Stomach (tissue), 9 donors: ENCODE results near the gene RECQL5. TPM values are rescaled to one million over a fixed set of nuclear protein-coding genes. Genes with fewer than 3 reads are reported as not detected.

Experiments used
- DNase-seq, 2 donors: peaks; one replicate each; pipeline versions ENCODE4 v3.0.0 to v3.0.0-alpha.2; 2013 to 2019
- H3K27ac ChIP-seq, 5 donors: fragments of 200-600 bp in 4 of 5; sonication (generic) in 4 of 5; one replicate each; pipeline ENCODE4 v1.5.1; 2013 to 2019; ENCODE audit warnings: mild to moderate bottlenecking in 1 of 5, moderate library complexity in 1 of 5
- H3K27me3 ChIP-seq, 3 donors: fragments of 200-600 bp; sonication (generic); one replicate each; pipeline ENCODE4 v1.5.1; 2017 to 2019; ENCODE audit warnings: mixed run types in 1 of 3
- H3K36me3 ChIP-seq, 4 donors: fragments of 200-600 bp; sonication (generic); 1 replicate in 3 of 4; 2 replicates in 1 of 4; pipeline ENCODE4 v1.5.1; 2016 to 2019
- H3K4me1 ChIP-seq, 4 donors: fragments of 200-600 bp; sonication (generic); one replicate each; pipeline ENCODE4 v1.5.1; 2016 to 2019
- H3K4me3 ChIP-seq, 4 donors: fragments of 200-600 bp; sonication (generic) in 3 of 4; one replicate each; pipeline ENCODE4 v1.5.1; 2016 to 2019; ENCODE audit warnings: mild to moderate bottlenecking in 1 of 4
- H3K9me3 ChIP-seq, 4 donors: fragments of 200-600 bp; sonication (generic); one replicate each; pipeline ENCODE4 v1.5.1; 2016 to 2019
- CTCF ChIP-seq, 7 experiments: fragments of 450-650 bp in 4 of 7; fragments of 200-600 bp in 3 of 7; sonication (generic) in 3 of 7; IDR thresholded peaks; one replicate each; pipeline ENCODE4 v1.5.1; 2016 to 2019; ENCODE audit warnings: antibody characterized with exemption in 7 of 7, control low read depth in 2 of 7, mild to moderate bottlenecking in 1 of 7
- EP300 ChIP-seq: sonication (generic); formaldehyde crosslinking; IDR thresholded peaks from one replicate; pipeline ENCODE4 v1.6.1; 2017; ENCODE audit warnings: antibody characterized with exemption
- POLR2A ChIP-seq, 4 donors: fragments of 450-650 bp; IDR thresholded peaks; one replicate each; pipeline ENCODE4 v1.6.1; 2016; ENCODE audit warnings: antibody characterized with exemption in 4 of 4, control low read depth in 2 of 4, mild to moderate bottlenecking in 1 of 4, moderate library complexity in 1 of 4
- POLR2AphosphoS5 ChIP-seq, 3 donors: sonication (generic); formaldehyde crosslinking; IDR thresholded peaks; one replicate each; pipeline ENCODE4 v1.6.1; 2016; ENCODE audit warnings: antibody characterized with exemption in 3 of 3
- WGBS, 5 donors: extraction: QIAGEN DNeasy Blood & Tissue Kit in 3 of 5; methylation state at CpG; one replicate each; pipeline versions ENCODE4 v1.1.5 to v1.1.7; 2013 to 2018; 5-methylcytosine and 5-hydroxymethylcytosine counted together
- intact Hi-C: fragments of 100-400 bp; cut with DNase I; formaldehyde crosslinking; loops from one replicate; pipeline ENCODE4 v1.15.1; 2023; ENCODE audit warnings: low total_unique reads
- polyA plus RNA-seq, 3 donors: library from polyadenylated mRNA; stranded (reverse); fragments of 200-250 nt; gene quantifications; one replicate each; pipeline ENCODE4 v1.2.3, GENCODE V29; 2013
- total RNA-seq, 5 donors: library from RNA; depleted of rRNA; stranded (reverse); fragments of >200 nt; gene quantifications; one replicate each; pipeline versions ENCODE4 v1.1.0 to v1.2.3, GENCODE V29; 2014 to 2016
- donor health status: healthy with polysubstance abuse.
- donor health status: Bipolar disorder and iron deficiency.
- donor health status: healthy.

The RECQL5 gene
- total and polyA plus RNA-seq, 8 donors = 21.4 to 229 (median 48.7) TPM

GRCh38 chr17:75590849-75591721 lies 75.9 kb downstream of the RECQL5 start:
- H3K27ac ChIP-seq = no peak overlapping the region
- no peak overlapping the region for H3K4me3 ChIP-seq
- intact Hi-C loops = loop anchor here (10.0 kb wide), 1 partner anchor 166 kb away; no protein-coding TSS in a partner anchor
- 79 to 91% (median 85%) methylated on average over 10 to 12 of the region's 12 CpGs for WGBS, 5 donors
- no peaks in the 10 kb centered on the region for H3K9me3 ChIP-seq
- H3K4me1 ChIP-seq = peaks cover 24 to 40% (median 32%) of the 10 kb centered on the region in 4 donors
- H3K36me3 ChIP-seq = peaks cover 0 to 7% (median 4%) of the 10 kb centered on the region in 4 donors
- TF ChIP-seq POLR2AphosphoS5 (IDR thresholded peaks at IDR 0.05) (no peak), EP300 (no peak), POLR2A (IDR thresholded peaks at IDR 0.05) (no peak), CTCF (IDR thresholded peaks at IDR 0.05) (no peak)
- no peaks in the 10 kb centered on the region for H3K27me3 ChIP-seq
- DNase-seq = peak in 1 of 2 donors; percentile 12

GRCh38 chr17:75590314-75590761 lies 76.6 kb downstream of the RECQL5 start:
- Histone ChIP-seq H3K9me3 (no peaks in the 10 kb centered on the region), H3K27ac (peak overlapping the region in 2 of 5 donors; percentile 65 to 94), H3K4me3 (peak overlapping the region in 1 of 4 donors; percentile 63), H3K4me1 (peaks cover 24 to 40% (median 32%) of the 10 kb centered on the region in 4 donors), H3K36me3 (peaks cover 0 to 7% (median 4%) of the 10 kb centered on the region in 4 donors), H3K27me3 (no peaks in the 10 kb centered on the region)
- no peak for DNase-seq
- TF ChIP-seq EP300 (no peak), CTCF (IDR thresholded peaks at IDR 0.05) (no peak), POLR2AphosphoS5 (IDR thresholded peaks at IDR 0.05) (no peak)
- intact Hi-C loops = loop anchor here (10.0 kb wide), 1 partner anchor 166 kb away; no protein-coding TSS in a partner anchor
- WGBS, 5 donors = 67 to 82% (median 73%) methylated on average over 5 to 8 of the region's 8 CpGs

GRCh38 chr17:75589919-75590303 lies 77.0 kb downstream of the RECQL5 start:
- peaks cover 0 to 7% (median 4%) of the 10 kb centered on the region in 4 donors for H3K36me3 ChIP-seq
- TF ChIP-seq EP300 (no peak), POLR2AphosphoS5 (IDR thresholded peaks at IDR 0.05) (no peak), CTCF (IDR thresholded peaks at IDR 0.05) (no peak), POLR2A (IDR thresholded peaks at IDR 0.05) (no peak)
- WGBS, 5 donors = 50 to 82% (median 61%) methylated on average over 12 to 29 of the region's 29 CpGs
- DNase-seq = peak in 1 of 2 donors; percentile 53
- peaks cover 24 to 40% (median 32%) of the 10 kb centered on the region in 4 donors for H3K4me1 ChIP-seq
- peak overlapping the region; percentile 65 to 98 (median 90) for H3K27ac ChIP-seq
- H3K4me3 ChIP-seq = peak overlapping the region; percentile 60 to 68 (median 64)
- intact Hi-C loops = loop anchor here (10.0 kb wide), 2 partner anchors 55 to 165 kb away; no protein-coding TSS in a partner anchor
- H3K9me3 ChIP-seq = no peaks in the 10 kb centered on the region
- no peaks in the 10 kb centered on the region for H3K27me3 ChIP-seq

- intact Hi-C loops = loop anchor here (10.0 kb wide), 1 partner anchor 54 kb away; no protein-coding TSS in a partner anchor
- peak overlapping the region; percentile 60 to 68 (median 64) for H3K4me3 ChIP-seq
- peaks cover 0 to 7% (median 4%) of the 10 kb centered on the region in 4 donors for H3K36me3 ChIP-seq
- H3K9me3 ChIP-seq = no peaks in the 10 kb centered on the region
- no peak for TF ChIP-seq EP300
- TF ChIP-seq CTCF (IDR thresholded peaks at IDR 0.05) = peak in 5 of 7 experiments; percentile 6 to 91 (median 79)
- peak; percentile 10 to 72 (median 67) for TF ChIP-seq POLR2AphosphoS5 (IDR thresholded peaks at IDR 0.05)
- no peak for TF ChIP-seq POLR2A (IDR thresholded peaks at IDR 0.05)
- DNase-seq = peak; percentile 96 to 97
- H3K27me3 ChIP-seq = no peaks in the 10 kb centered on the region
- H3K4me1 ChIP-seq = peaks cover 24 to 40% (median 32%) of the 10 kb centered on the region in 4 donors
- peak overlapping the region; percentile 87 to 98 (median 91) for H3K27ac ChIP-seq
- 3 to 42% (median 6%) methylated on average over 15 to 100 of the region's 100 CpGs for WGBS, 5 donors
Observed at GRCh38 chr17:75589012-75589918, 77.7 kb downstream of the RECQL5 start.
